ENCODE measurements around the gene SLC35D1.
"Not testable (repeated sequence)": the region's sequence is repeated elsewhere in the genome, so short reads cannot be mapped to it uniquely, and the experiment has no call there.

The SLC35D1 gene

DNA sequence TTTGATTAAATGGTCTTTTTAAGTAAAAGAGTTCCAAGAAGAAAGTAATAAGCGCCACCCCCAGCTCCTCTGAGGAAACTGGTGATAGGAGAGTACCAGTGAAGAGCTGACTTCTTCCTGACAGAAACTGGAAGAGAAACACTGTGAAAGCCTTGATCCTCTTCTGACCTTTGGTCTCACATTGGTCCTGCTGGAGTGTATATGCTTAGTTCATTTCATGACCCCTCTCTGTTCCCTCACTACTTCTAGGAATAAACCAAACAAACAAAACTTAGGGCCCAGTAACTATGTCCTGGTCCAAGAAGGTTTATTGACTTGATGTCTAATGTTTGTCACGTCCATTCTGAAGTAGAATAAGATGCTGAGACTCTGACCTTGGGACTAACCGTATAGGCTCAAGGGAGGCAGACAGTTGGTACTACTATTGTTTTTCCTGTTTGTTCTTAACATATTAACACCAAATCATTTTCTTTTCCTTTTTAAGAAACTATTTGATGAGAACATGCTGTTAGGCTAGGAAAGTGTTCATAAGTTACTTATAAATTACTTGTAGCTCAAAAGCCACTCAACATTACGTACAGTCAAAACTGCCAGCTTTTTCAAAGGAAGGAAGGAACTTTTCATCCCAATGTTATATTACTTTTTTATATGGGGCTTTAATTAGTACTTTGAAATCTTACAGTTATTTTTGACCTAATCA is 71.2 kb downstream of the SLC35D1 start:
- DNase-seq = no peak

GRCh38 chr1:66981679-66982078 is 72.3 kb downstream of the SLC35D1 start:
- DNase-seq = peak in 2 of 4 experiments; percentile 11 to 19

DNA sequence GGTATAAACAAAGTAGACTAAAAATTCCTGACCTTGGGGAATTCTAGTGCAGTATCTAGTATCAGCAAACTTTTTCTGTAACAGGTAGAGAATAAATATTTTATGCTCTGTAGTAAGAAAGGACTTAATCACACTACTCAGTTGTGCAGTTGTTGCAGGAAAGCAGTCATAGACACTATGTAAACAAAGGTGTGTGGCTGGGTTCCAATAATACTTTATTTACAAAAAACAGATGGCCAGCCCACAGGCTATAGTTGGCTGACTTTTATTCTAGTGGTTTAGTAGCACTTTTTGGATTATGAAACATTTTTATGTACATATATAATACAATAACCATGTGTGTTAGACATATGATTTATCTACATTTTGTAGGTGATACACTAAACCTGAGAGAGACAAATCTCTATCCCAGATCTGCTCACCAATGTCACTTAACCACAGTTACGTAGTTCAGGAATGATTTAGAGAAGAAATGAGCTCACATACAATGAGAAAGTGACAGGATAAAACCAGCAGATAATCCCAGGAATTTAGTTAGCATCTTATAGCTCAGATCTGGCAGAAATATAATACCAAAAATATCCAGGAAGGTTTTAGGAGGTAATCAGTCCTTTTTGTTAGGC is 73.1 kb downstream of the SLC35D1 start:
- DNase-seq = no peak

- not testable (repeated sequence) for DNase-seq
These were observed 74.3 kb downstream of the SLC35D1 start for GRCh38 chr1:66979621-66980020.

DNA sequence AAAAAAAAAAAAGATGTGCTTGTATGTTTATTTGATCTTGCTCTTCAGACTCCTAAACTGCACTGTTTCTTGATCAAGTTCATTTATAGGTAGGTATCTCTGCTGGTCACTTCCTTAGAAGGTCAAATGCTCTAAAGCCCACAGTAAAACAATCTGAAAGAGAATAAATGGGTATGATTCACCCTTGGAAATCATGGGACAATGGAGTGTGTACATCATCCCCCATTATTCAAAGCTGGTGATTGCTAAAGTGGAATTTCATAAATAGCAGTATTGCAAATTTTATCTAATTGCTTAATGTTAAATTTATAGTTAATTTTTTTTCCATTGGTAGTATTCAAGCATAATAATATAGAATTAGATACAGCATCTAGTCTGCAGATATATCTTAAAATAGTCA is 75.7 kb downstream of the SLC35D1 start:
- no peak for DNase-seq

- DNase-seq = no peak
These were observed 85.4 kb downstream of the SLC35D1 start for GRCh38 chr1:66968574-66968973.

DNA sequence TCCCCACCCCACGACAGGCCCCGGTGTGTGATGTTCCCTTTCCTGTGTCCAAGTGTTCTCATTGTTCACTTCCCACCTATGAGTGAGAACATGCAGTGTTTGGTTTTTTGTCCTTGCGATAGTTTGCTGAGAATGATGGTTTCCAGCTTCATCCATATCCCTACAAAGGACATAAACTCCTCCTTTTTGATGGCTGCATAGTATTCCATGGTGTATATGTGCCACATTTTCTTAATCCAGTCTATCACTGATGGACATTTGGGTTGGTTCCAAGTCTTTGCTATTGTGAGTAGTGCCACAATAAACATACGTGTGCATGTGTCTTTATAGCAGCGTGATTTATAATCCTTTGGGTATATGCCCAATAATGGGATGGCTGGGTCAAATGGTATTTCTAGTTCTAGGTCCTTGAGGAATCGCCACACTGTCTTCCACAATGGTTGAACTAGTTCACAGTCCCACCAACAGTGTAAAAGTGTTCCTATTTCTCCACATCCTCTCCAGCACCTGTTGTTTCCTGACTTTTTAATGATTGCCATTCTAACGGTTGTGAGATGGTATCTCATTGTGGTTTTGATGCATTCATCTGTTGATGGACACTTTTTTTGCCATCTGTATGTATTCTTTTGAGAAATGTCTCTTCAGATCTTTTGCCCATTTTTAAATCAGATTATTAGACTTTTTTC is 87.6 kb downstream of the SLC35D1 start:
- DNase-seq = not testable (repeated sequence)

DNA sequence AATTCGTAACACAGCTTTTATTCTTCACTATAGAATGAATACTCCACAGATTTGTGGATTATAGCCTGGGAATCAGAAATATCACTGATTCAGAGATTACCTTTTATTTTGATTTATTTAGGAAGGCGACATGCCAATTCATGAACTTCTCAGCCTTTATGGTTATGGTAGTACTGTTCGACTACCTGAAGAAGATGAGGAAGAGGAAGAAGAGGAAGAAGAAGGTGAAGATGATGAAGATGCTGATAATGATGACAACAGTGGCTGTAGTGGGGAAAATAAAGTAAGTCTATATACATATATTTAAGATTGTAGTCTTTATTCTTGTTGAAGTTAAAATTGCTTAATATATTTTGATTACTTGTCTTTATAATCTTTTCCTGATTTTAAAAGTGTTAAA is 96.0 kb downstream of the SLC35D1 start:
- DNase-seq = no peak

DNA sequence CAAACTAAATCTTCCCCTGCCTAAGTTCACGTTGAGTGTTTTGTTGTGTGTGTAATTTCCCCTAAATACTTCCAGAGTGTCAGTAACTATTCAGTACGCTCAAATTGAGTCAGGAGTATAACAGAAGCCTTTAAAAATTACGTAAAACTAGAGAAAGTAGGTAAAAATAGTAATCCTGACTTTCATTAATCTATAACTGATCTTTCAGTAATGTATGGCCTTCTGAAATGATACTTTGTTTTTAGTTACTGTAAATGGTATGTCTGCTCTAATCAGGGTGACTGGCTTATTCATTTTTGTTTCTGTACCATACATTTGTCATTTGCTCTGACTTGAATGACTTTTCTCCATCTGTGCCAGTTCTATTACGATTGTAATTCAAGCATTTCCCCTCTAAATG is 99.7 kb downstream of the SLC35D1 start:
- DNase-seq = no peak

GRCh38 chr1:66951513-66951912 is 102.4 kb downstream of the SLC35D1 start:
- no peak for DNase-seq
